Heart right ventricle (tissue), 16 donors: Measurements from ENCODE around the gene CCDC172. TPM values are rescaled to one million over a fixed set of nuclear protein-coding genes. Genes with fewer than 3 reads are reported as not detected.

Source experiments
- ATAC-seq, 8 donors: fragments of 200-7000 bp; cut with Tn5 transposase; one replicate each; pipeline ENCODE4 v1.9.1; 2020; ENCODE audit warnings: mild to moderate bottlenecking in 8 of 8, moderate library complexity in 8 of 8, moderate number of reproducible peaks in 1 of 8
- DNase-seq, 2 donors: peaks; one replicate each; pipeline ENCODE4 v3.0.0-alpha.2; 2020
- H3K27ac ChIP-seq, 10 donors: fragments of 200-600 bp; sonication (generic) in 2 of 10; one replicate each; pipeline versions ENCODE4 v1.5.0 to v1.8.0; 2020 to 2022; ENCODE audit warnings: mild to moderate bottlenecking in 3 of 10
- H3K27me3 ChIP-seq, 7 donors: fragments of 200-600 bp; one replicate each; pipeline ENCODE4 v1.8.0; 2021 to 2022; ENCODE audit warnings: mild to moderate bottlenecking in 2 of 7
- H3K36me3 ChIP-seq, 9 donors: fragments of 200-600 bp; sonication (generic) in 1 of 9; one replicate each; pipeline versions ENCODE4 v1.5.0 to v1.8.0; 2020 to 2022; ENCODE audit warnings: mild to moderate bottlenecking in 2 of 9
- H3K4me1 ChIP-seq, 9 donors: fragments of 200-600 bp; sonication (generic) in 1 of 9; one replicate each; pipeline versions ENCODE4 v1.5.0 to v1.8.0; 2020 to 2022; ENCODE audit warnings: mild to moderate bottlenecking in 4 of 9
- H3K4me3 ChIP-seq, 10 donors: fragments of 200-600 bp; sonication (generic) in 2 of 10; one replicate each; pipeline versions ENCODE4 v1.5.0 to v1.8.0; 2020 to 2022; ENCODE audit warnings: mild to moderate bottlenecking in 7 of 10, moderate library complexity in 2 of 10
- H3K9me3 ChIP-seq, 11 donors: fragments of 200-600 bp in 10 of 11; sonication (generic) in 2 of 11; one replicate each; pipeline versions ENCODE4 v1.5.0 to v1.8.0; 2013 to 2022; ENCODE audit warnings: mild to moderate bottlenecking in 2 of 11, control low read depth in 1 of 11, moderate library complexity in 1 of 11
- whole genome bisulfite sequencing, 2 donors: extraction: QIAGEN DNeasy Blood & Tissue Kit; methylation state at CpG; one replicate each; pipeline ENCODE4 v1.1.7; 2013; ENCODE audit warnings: inconsistent platforms in 1 of 2; 5-methylcytosine and 5-hydroxymethylcytosine counted together
- intact Hi-C, 10 donors: fragments of 100-400 bp; cut with DNase I; formaldehyde crosslinking; loops; one replicate each; pipeline versions ENCODE4 v1.11.1 to v1.14.2; 2022
- polyA plus RNA-seq, 2 donors: library from polyadenylated mRNA; stranded (reverse); fragments of 200-250 nt; gene quantifications; one replicate each; pipeline ENCODE4 v1.2.3, GENCODE V29; 2013
- total RNA-seq, 10 donors: library from RNA; stranded (reverse); fragmentation: NEBNext Ultra II Directional in 3 of 10; extraction: Animal tissue kit (Norgen Biotek cat#: 25700) in 3 of 10; gene quantifications; one replicate each; pipeline versions ENCODE4 v1.2.1 to v1.2.4, GENCODE V29; 2021 to 2023
- TF ChIP-seq, protein P1 (sequence below), 9 donors: fragments of 200-600 bp; sonication (generic) in 2 of 9; IDR thresholded peaks; one replicate each; pipeline versions ENCODE4 v1.5.0 to v1.8.0; 2021 to 2022; ENCODE audit warnings: antibody characterized with exemption in 9 of 9, mild to moderate bottlenecking in 5 of 9, moderate library complexity in 1 of 9
- donor health status: Arrhythmogenic right ventricular cardiomyopathy.
- donor health status: ischemic (EF 13 %, LVEDD 7.1; RV severe dilation, severe dysfunction).
- donor health status: healthy with polysubstance abuse.
- donor health status: DM: no; HTN: yes; CAD: no.
- donor health status: DM: no; HTN: no; CAD: no.
- donor health status: ischemic (EF 25% LVEDD 6.9; RV normal size, moderate dysfunction).
- donor health status: ischemic (EF 25% LVEDD 5.7; RV mildly dilated, moderate dysfunction).
- donor health status: healthy.
- donor health status: DM: yes; HTN: yes; CAD: no.
- donor health status: Ischemic cardiomyopathy.
- donor health status: ischemic (EF 35%, LVEDD 5.7; RV mildly dilated, moderate dysfunction).
- donor health status: nonischemic (EF 11% LVEDD 7.7; RV severe dilation, severe dysfunction).
- donor health status: DM: yes; HTN: yes; CAD: no.
- donor health status: PGD.
- donor health status: ischemic (EF 29% LVEDD 5.4; RV normal size, mild dysfunction).
- donor health status: nonischemic (EF 23%, LVEDD 6.1; RV moderate dilation, normal function).

The CCDC172 gene
- total and polyA plus RNA-seq, 12 donors: not detected

GRCh38 chr10:116296291-116296721 lies 27.9 kb upstream of the CCDC172 start:
- Histone ChIP-seq H3K9me3 (no peaks in the 10 kb centered on the region), H3K4me3 (no peak overlapping the region), H3K36me3 (no peaks in the 10 kb centered on the region), H3K27ac (no peak overlapping the region), H3K27me3 (peaks cover 0 to 3% (median 0%) of the 10 kb centered on the region in 7 donors), H3K4me1 (no peaks in the 10 kb centered on the region)
- ATAC-seq: no peak
- WGBS, 2 donors: 47 to 52% methylated on average over 7 of the region's 7 CpGs
- intact Hi-C loops: no loop called here
- TF ChIP-seq, protein P1, sequence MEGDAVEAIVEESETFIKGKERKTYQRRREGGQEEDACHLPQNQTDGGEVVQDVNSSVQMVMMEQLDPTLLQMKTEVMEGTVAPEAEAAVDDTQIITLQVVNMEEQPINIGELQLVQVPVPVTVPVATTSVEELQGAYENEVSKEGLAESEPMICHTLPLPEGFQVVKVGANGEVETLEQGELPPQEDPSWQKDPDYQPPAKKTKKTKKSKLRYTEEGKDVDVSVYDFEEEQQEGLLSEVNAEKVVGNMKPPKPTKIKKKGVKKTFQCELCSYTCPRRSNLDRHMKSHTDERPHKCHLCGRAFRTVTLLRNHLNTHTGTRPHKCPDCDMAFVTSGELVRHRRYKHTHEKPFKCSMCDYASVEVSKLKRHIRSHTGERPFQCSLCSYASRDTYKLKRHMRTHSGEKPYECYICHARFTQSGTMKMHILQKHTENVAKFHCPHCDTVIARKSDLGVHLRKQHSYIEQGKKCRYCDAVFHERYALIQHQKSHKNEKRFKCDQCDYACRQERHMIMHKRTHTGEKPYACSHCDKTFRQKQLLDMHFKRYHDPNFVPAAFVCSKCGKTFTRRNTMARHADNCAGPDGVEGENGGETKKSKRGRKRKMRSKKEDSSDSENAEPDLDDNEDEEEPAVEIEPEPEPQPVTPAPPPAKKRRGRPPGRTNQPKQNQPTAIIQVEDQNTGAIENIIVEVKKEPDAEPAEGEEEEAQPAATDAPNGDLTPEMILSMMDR (IDR thresholded peaks at IDR 0.05): no peak
- DNase-seq: no peak

DNA sequence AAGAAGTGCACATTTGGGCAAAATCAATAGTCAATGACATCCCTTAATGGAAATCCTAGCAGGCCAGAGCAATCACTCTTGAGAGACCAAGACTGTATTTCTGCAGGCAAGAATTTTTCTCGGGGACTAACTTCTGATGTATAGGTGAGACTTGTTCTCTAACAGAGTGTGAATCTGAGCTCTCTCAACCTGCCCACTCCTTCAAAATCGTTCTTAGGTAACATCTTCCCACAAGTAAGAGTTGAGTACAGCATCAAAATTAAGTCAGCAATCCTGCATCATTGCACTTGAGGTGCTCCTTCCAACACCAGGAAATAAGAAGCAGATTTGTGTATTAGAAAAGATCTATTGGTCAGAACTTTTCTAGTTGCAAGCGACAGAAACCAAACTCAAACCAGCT lies 25.7 kb upstream of the CCDC172 start:
- peaks cover 0 to 3% (median 0%) of the 10 kb centered on the region in 7 donors for H3K27me3 ChIP-seq
- no peak for ATAC-seq
- no peaks in the 10 kb centered on the region for H3K36me3 ChIP-seq
- 80 to 81% methylated on average over 3 of the region's 3 CpGs for WGBS, 2 donors
- H3K9me3 ChIP-seq: no peaks in the 10 kb centered on the region
- no peak overlapping the region for H3K27ac ChIP-seq
- intact Hi-C loops: no loop called here
- no peak for DNase-seq
- no peaks in the 10 kb centered on the region for H3K4me1 ChIP-seq
- H3K4me3 ChIP-seq: no peak overlapping the region
- TF ChIP-seq, protein P1 (IDR thresholded peaks at IDR 0.05): no peak

DNA sequence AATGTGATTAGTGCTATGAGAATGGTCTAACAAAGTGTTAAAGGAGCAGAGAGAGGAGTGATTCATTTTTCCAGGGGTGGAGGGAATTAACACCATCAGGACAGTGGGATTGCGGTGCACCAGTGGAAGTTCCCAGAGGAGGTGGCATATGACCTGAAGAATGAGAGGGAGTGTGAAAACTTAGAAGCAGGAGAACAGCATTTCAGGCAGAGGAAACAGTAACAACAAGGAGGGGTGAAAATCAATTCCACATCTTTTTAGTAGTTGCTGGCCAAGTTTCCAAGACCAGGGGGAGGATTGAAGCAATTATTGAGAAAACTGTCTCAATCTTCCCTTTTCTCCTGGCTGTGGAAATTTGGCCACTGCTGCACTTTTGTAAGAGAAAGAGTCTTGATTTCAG lies 23.7 kb upstream of the CCDC172 start:
- peaks cover 0 to 3% (median 0%) of the 10 kb centered on the region in 7 donors for H3K27me3 ChIP-seq
- ATAC-seq (no peak), DNase-seq (no peak)
- intact Hi-C loops: no loop called here
- peaks cover 0 to 12% (median 0%) of the 10 kb centered on the region in 11 donors for H3K9me3 ChIP-seq
- H3K27ac ChIP-seq: no peak overlapping the region
- 43 to 47% methylated on average over 1 of the region's 1 CpG for WGBS, 2 donors
- TF ChIP-seq, protein P1 (IDR thresholded peaks at IDR 0.05): no peak
- no peaks in the 10 kb centered on the region for H3K36me3 ChIP-seq
- no peak overlapping the region for H3K4me3 ChIP-seq
- H3K4me1 ChIP-seq: no peaks in the 10 kb centered on the region

GRCh38 chr10:116304923-116305322 lies 19.3 kb upstream of the CCDC172 start:
- Histone ChIP-seq H3K9me3 (peaks cover 0 to 12% (median 0%) of the 10 kb centered on the region in 11 donors), H3K36me3 (no peaks in the 10 kb centered on the region), H3K27ac (no peak overlapping the region), H3K4me1 (no peaks in the 10 kb centered on the region), H3K27me3 (no peaks in the 10 kb centered on the region), H3K4me3 (no peak overlapping the region)
- TF ChIP-seq, protein P1 (IDR thresholded peaks at IDR 0.05): no peak
- DNase-seq (no peak), ATAC-seq (no peak)
- intact Hi-C loops: no loop called here
- WGBS, 2 donors: 59 to 75% methylated on average over 1 of the region's 1 CpG
